HG03060 (cell line): Measurements from ENCODE around the gene PPP2R5C.
A peak's percentile ranks its signal among the peaks of the same experiment; 100 is the strongest.

Experiments
- ATAC-seq: cut with Tn5 transposase; IDR thresholded peaks from one replicate; pipeline ENCODE4 v1.9.1; 2021; ENCODE audit warnings: low read depth, moderate number of reproducible peaks; ENCODE audit not compliant: unreplicated experiment

The PPP2R5C gene

DNA sequence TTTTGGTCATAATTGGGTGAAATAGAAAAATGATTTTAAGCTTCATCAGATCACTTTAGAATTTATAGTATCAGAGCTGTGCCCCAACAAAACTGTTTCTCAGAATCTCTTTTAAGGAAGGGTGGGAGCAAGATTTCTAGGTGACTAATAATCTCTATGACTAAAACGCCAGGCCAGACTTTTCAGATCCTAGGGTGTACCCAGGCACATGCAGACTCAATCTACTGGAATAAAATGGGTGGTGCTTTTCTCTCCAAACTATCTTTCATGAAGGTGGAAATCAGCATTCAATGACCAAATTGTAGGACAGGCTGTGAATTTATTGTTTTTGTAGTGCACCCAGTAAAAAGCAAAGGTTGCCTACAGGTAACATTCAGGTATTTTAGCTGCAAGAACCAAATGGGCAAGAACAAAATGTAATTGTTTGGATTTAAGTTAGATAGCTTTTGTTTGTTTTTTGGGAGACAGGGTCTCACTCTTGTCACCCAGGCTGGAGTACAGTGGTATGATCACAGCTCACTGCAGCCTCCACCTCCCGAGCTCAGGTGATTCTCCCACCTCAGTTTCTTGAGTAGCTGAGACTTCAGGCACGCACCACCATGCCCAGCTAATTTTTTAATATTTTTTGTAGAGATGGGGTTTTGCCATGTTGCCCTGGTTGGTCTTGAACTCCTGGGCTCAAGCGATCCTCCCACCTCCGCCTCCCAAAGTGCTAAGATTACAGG, 49.5 kb downstream of the PPP2R5C start:
- ATAC-seq: no peak

GRCh38 chr14:101812071-101812470, 50.6 kb downstream of the PPP2R5C start:
- no peak for ATAC-seq

DNA sequence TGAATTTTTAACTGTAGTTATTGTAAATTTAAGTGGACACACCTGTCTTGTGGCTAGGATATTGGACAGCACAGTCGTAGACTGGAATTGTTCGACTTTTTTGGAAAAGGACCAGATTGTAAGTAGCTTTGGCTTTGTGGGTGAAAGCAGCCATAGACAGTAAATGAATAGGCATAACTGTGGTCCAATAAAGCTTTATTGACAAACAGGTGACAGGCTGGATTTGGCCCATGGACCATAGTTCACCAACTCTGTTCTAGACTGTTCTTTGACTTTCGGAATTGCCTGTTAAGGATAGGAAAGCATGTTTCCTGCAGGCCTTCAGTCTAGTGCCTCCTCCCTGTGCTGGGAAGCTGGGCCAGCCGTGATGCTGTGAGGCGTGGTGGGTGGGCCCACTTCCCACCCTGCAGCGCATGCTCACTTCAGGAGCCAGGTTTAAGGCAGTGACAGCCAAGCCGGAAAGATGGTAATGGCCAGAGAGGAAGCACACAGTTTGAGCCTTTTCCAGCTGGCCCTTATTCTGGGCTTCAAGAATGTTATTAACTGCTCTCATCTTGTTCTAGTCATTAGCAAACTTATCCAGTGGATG, 51.8 kb downstream of the PPP2R5C start:
- no peak for ATAC-seq

DNA sequence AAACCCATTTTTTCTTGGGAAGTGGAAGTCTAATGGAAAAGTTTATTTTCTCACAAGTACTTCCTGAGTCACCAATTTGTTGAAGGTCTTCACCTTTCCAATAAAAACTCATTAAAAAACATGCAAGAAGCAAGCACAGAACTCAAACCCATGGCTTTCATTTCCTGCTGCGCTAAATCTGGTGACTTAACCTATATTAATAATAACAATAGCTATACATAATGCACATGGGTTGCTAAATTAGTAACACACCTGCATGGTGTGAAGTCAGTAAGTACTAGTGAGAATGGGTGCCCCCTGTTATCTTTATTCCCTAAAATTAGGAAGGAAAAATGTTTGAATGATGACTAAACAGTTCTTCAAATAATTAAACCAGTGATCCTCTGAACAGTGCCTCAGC, 52.3 kb downstream of the PPP2R5C start:
- no peak for ATAC-seq

DNA sequence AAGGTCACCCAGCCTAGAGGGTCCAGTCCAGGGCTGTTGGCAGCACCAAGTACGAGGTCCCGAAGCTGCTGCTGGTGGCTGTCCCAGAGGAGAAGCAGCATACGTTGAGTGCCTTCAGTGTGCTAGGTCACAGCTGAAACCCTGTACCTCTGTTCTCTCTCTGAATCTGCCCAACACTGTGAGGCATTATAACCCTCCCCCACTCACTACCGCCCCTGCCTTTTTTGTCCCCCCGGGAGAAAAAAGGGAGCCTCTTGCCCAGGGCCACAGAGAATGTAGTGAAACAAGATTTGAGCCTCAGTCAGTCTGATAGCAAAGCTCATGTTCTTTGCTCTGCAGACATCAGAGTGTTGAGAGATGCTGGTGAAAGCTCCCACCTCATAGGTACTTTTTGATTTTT, 53.4 kb downstream of the PPP2R5C start:
- ATAC-seq: no peak

GRCh38 chr14:101815994-101816393, 54.5 kb downstream of the PPP2R5C start:
- ATAC-seq: no peak

- no peak for ATAC-seq
These were observed 56.0 kb downstream of the PPP2R5C start for GRCh38 chr14:101817501-101818001.

DNA sequence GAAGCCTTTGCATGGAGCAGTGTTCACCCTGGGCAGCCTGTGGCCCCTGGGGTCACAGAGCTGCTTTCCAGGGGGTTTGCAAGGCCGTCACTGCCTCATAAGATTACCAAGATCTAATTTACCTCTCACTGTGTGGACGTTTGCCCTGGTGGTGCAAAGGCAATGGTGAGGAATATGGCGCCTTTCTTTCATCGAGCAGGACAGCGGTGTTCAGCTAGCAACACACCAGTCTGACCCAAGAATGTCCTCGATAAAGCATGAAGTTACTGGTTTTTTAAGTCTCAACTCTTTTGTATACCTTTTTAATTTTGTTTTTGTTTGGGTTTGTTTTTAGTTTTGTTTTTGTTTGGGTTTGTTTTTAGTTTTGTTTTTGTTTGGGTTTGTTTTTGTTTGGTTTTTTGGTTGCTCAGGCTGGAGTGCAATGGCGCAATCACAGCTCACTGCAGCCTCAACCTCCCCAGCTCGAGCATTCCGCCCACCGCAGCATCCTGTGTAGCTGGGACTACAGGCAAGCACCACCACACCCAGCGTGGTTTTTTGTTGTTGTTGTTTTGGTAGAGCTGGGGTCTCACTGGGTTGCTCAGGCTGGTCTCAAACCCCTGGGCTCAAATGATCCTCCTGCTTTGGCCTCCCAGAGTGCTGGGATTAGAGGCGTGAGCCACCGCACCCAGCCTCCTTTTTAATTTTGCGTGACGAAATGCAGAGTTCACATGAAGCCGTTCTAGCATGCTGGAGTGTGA, 57.9 kb downstream of the PPP2R5C start:
- no peak for ATAC-seq

DNA sequence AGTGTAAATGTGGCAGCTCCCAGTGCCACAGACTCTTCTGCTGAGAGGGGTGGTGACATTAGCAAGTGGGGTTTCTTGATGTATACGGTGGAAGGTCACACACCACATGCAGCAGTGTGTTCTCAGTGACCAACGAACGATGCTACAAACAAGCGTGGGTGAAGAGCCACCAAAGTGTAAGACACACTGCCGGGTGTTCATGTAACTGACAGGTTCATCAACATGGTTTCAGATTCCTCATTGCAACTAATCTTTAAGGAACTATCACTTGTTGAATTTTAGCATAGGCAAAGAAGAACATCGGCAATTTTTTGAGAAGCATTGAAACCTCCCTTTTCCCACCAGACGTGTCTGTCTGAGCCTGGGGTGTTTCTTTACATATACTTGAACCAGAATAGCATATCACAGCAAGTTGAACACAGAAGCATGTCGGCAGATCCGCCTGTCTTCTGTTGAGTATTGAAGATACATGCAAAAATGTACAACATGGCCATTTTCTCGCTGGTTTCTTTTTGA, 58.8 kb downstream of the PPP2R5C start:
- ATAC-seq: no peak

- no peak for ATAC-seq
These were observed 60.0 kb downstream of the PPP2R5C start for GRCh38 chr14:101821528-101821927.

DNA sequence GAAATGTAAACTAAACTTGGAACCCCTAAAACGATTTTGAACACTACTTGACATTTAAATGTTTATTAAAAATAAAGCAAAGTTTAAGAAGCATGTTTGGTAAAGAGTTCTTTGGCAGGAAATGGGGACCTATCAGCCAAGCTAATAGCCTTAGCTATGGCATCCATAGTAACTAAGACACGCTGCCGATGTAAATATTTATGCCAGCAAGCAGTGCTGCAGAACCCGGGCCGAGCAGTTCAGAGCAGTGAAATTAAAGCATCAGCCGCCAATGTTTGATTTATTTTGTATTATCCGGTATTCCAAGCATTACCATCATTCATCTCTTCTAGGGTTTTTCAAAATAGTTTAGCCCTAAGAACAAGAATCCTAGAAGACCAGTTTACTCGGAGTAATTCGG, 61.6 kb downstream of the PPP2R5C start:
- ATAC-seq: no peak

DNA sequence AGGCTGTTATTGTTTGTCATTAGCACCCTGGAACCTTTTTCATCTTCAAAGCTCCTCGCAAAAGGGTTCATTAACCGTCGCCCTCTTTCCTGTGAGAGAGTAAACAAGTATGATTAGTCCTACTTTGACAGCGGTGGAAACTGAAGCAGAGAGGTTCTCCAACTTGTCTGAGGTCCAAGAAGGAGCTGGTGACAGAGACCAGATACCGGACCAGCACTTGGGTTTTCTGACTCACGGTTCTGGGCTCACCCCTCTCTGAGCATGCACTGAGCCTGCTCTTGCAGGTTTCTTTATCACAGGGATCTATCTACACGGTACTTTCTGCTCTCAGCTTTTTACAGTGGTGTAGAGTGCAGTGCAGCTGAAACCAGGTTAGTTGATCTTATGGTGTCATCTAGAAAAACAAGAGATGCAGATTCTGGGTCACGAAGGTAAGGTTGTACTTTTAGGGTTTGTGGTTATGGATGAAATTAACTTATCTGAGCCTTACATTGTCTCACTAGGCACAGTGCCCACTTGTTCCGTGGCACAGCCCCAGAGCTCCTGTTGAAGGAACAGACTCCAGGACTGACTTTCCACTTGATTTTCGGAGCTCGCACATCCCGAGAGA, 62.1 kb downstream of the PPP2R5C start:
- ATAC-seq: peak; percentile 28

- no peak for ATAC-seq
These were observed 62.8 kb downstream of the PPP2R5C start for GRCh38 chr14:101824339-101824727.

GRCh38 chr14:101825797-101826196, 64.3 kb downstream of the PPP2R5C start:
- ATAC-seq: no peak

DNA sequence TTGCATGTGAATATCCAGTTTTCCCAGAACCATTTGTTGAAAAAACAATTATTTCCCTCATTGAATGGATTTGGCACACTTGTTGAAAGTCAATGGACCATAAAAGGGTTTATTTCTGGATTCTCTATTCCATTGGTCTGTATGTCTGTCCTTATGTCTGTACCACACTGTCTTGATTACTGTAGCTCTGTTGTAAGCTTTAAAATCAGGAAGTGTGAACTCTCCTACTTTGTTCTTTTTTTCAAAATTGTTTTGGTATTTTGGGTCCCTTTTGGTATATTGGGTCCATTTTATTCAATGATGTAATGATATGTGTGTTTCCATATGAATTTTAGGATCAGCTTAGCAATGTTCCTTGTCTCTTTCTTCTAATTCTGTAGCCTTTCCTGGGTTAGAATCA, 64.8 kb downstream of the PPP2R5C start:
- no peak for ATAC-seq

DNA sequence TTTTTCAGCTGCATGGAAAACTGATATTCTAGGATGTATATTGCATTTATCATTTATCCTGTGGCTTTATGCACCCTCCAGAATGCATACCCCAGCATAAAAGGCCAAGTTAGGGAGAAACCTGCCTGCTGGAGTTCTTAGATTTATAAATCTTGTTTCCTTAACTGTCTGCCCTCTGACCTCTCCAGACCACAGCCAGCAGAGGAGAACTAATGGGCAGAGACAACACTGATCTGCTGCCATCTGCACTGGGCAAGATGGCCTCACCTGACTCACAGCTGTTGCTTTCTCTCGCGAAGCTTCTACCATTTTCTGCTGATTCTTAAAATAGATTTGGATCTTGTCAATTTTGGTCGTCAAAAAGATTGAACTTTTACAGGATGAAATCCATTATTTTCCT, 65.8 kb downstream of the PPP2R5C start:
- ATAC-seq: no peak

DNA sequence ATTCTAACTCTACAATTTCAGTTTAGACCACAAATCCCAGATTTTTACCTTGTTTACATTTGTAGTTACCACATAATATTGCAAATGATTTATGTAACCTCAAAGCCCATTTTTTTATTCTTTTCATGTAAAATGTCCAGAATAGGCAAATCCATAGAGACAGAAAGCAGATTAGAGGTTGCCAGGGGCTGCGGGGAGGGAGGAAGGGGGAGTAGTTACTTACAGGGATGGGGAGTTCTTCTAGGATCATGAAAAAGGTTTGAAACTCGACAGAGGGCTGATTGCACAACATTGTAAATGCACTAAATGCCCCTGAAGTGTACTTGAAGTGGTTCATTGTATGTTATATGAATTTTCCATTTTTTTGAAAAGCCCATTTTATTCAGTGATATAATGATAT, 66.5 kb downstream of the PPP2R5C start:
- no peak for ATAC-seq

GRCh38 chr14:101830271-101830670, 68.8 kb downstream of the PPP2R5C start:
- no peak for ATAC-seq

DNA sequence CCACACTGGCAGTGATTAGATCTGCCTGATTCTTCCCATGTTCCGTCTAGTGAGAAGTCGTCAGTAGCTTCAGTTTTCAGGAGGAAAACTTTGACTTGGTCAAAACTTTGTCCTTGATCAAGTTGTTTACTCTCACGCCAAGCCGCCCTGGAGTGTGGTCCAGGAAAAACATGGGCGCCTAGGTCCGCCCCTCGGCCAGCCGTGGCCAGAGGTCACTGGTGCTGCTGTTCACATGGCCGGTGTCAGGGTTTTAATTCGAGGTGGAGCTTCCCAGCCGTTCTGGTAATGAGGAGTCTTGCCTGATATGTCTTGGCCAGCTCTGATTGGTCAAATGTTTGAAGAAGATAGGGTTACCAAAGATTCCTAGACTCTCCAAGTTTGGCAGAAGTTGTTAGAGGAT, 71.5 kb downstream of the PPP2R5C start:
- ATAC-seq: no peak

DNA sequence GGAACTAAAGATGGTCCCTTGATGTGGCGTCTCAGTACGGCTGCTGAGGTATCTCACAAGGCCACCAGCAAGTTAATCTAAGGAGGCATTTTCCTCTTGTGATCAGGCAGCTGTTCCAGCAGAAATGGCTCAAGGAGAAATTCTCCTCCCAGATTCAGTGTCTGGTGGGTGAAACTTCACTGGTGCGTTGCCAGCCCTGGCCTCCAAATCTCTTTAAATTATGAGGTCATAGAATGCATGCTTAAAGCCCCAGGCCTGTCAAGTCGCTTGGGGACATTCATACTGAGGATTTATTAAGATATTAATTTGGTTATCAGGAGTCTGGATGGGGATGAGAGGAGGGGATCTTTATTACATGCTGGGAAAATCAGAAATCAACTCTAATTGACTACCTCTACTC, 72.9 kb downstream of the PPP2R5C start:
- ATAC-seq: no peak
